NCI-H1930 (cell line): Measurements from ENCODE around the gene ZNF443.
"Not testable (repeated sequence)": the region's sequence is repeated elsewhere in the genome, so short reads cannot be mapped to it uniquely, and the experiment has no call there.

Source experiments
- DNase-seq, 2 experiments: peaks; one replicate each; lab custom pipeline; 2025; lab: John Stamatoyannopoulos, UW

The ZNF443 gene

DNA sequence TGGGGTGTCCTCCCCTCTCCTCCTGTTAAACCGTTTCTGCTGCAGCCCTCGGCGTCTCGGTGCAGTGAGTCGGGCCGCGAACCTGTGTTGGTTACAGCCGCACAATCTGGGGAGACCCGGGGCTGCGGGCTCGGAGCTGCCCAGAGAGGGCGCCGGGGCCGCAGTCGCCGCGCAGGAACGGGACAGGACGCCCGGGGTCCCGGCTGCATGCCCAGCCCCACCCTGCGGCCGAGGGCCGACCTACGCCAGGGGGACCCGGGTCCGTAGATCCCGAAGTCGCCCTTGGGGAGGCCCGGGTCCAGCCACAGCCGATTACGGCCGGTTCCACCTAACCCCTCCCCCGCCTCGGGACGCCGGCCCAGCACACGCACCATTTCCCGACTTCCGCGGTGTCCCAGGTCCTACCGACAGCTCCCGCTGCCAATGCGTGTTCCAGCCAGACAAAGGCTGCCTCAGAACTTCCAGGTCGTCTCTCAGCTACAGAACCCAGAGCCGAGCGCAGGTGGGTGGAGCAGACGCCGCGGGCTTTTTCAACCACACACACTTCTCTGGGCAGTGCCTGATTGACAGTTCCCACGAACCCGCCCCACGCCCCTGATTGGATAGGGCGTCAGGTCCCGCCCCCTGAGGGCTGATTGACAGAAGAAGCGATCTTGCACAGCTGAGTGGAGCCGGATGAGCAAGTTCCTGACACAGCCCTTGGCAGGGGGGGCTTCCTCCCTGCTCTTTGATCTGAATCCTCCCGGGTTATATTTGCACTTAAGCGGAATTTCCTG is at the start of gene ZNF443:
ZNF443 (minus strand) TSS at position 481 of the 776 bp plus-strand sequence; CDS start at position 374, 107 bp downstream.
- DNase-seq = peak; percentile 86 to 90

DNA sequence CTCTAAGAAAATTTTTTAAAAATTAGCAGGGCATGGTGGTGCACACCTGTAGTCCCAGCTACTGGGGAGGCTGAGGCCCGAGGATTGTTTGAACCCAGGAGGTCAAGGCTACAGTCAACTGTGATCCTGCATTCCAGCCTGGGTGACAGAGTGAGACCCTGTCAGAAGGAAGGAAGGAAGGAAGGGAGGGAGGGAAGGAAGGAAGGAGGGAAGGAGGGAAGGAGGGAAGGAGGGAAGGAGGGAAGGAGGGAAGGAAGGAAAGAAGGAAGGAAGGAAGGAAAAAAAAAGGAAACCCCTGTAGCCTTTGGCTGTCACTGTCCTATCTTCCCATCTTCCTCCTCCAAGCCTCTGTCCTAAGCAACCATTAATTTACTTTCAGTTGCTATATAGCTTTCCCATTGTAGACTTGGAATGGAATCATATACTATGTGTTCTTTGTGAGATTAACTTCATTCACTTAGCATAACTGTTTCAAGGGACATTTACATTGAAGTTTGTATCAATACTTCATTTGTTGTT is 45.5 kb upstream of the ZNF443 start:
- DNase-seq = not testable (repeated sequence)

GRCh38 chr19:12485571-12485970 is 44.8 kb upstream of the ZNF443 start:
- DNase-seq = no peak

GRCh38 chr19:12485052-12485416 is 44.2 kb upstream of the ZNF443 start:
- no peak for DNase-seq

DNA sequence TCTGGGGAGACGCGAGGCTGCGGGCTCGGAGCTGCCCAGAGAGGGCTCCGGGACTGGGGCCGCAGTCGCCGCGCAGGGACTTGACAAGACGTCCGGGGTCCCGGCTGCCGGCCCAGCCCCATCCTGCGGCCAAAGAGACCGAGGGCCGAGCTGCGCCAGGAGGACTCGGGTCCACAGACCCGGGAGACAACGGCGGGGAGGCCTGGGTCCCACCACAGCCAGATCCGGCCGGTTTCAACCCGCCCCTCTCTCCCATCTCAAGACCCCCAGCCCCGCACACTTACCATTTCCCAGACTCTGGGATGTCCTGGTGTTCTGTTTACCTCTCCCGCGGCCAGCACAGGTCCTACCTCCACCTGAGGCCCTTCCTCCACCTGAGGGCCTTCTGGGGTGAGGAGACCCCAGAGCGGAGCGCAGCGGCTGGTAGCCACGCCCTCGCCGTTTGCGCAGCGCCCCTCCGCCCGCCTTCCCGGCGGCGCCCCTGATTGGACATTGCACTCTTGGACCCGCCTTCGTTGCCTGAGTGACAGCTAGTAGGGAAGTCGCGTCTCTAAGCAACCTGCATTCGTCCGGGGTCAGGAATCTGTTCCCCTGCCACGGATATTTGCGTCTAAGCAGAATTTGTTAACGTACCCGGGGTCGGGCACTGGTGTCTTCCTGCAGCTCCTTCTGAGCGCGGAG is 43.7 kb upstream of the ZNF443 start, which contains the start of gene ZNF709:
ZNF709 (minus strand) TSS at position 446 of the 681 bp plus-strand sequence; CDS start at position 287, 159 bp downstream.
- DNase-seq = peak; percentile 79 to 84

DNA sequence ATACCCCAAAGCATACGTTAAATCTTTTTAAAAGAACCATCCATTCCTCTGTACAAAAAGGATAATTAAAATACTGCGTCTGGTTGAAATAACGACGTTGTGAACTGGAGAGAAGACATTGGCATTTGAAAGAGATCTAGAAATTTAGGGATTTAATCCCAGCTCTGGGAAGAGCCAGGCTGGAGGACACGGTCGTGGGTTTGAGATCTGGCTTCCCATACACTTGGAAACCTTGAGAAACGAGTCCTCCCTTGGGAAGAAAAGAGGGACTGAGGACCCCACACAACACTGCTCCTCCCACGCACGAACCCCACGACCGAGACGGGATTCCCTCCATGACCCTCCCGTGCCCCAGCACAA is 43.2 kb upstream of the ZNF443 start:
- DNase-seq = no peak

GRCh38 chr19:12482509-12482886 is 41.7 kb upstream of the ZNF443 start:
- DNase-seq = no peak

GRCh38 chr19:12481781-12482508 is 41.1 kb upstream of the ZNF443 start:
- DNase-seq = no peak

- no peak for DNase-seq
These were observed 37.6 kb upstream of the ZNF443 start for GRCh38 chr19:12478234-12478941.

- not testable (repeated sequence) for DNase-seq
These were observed 26.8 kb upstream of the ZNF443 start for GRCh38 chr19:12467651-12468050.

- no peak for DNase-seq
These were observed 24.4 kb upstream of the ZNF443 start for GRCh38 chr19:12465211-12465610.

DNA sequence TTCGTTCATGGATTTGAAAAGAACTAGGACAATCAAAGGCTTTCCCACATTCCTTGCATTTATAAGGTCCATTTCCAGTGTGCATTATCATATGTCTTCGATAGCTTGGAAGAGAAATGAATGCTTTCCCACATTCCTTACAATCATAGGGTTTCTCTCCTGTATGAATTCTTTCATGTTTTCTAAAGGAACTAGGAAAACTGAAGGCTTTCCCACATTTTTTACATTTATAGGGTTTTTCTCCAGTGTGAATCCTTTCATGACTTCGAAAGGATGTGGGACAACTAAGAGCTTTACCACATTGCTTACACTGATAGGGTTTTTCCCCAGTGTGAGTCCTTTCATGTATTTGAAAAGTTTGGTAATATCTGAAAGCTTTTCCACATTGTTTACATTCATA is 23.9 kb upstream of the ZNF443 start:
- no peak for DNase-seq

DNA sequence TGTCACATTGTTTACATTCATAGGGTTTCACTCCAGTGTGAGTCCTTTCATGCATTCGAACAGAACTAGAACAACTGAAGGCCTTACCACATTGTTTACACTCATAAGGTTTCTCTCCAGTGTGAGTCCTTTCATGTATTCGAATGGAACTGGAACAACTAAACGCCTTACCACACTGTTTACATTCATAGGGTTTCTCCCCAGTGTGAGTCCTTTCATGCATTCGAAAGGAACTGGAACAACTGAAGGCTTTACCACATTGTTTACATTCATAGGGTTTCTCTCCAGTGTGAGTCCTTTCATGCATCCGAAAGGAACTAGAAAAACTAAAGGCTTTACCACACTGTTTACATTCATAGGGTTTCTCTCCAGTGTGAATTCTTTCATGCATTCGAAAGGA is 23.3 kb upstream of the ZNF443 start:
- DNase-seq = not testable (repeated sequence)

DNA sequence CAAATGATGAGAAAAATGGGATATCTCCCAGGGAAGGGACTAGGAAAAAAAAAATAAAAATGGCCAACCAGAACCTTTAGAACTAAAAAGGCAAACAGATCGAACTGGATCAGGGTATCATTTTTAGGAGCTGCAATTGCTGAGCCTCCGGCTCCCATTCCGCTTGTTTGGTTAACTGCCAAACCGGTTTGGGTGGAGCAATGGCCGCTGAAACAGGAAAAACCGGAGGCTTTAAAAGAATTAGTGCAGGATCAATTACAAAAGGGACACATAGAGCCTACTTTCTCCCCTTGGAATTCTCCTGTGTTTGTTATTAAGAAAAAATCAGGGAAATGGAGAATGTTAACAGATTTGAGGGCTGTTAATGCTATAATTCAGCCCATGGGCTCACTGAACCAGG is 12.7 kb upstream of the ZNF443 start:
- no peak for DNase-seq

GRCh38 chr19:12450844-12451243 is 10.0 kb upstream of the ZNF443 start:
- DNase-seq = no peak

- DNase-seq = no peak
These were observed 8.0 kb upstream of the ZNF443 start for GRCh38 chr19:12448808-12449207.

- peak in 1 of 2 experiments; percentile 5 for DNase-seq
These were observed 908 bp downstream of the ZNF443 start for GRCh38 chr19:12439686-12440540.

- DNase-seq = not testable (repeated sequence)
These were observed 10.0 kb downstream of the ZNF443 start for GRCh38 chr19:12430726-12431299.

DNA sequence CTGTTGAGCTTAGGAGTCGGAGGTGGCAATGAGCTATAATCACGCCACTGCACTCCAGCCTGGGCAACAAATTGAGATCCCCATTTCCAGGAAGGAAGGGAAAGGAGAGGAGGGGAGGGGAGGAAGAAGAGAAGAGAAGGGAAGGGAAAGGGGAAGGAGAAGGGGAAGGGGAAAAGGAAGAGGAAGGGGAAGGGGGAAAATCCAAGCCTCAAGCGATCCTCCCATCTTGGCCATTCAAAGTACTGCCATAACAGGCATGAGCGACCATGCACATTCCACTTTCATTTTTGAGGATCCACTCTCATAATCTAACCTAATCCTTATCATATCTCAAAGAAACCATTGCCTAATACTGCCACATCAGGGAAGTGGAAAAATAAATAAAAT is 14.9 kb downstream of the ZNF443 start:
- no peak for DNase-seq

GRCh38 chr19:12425236-12425887 is 15.5 kb downstream of the ZNF443 start:
- DNase-seq = no peak
